HepG2 (cell line): ENCODE results near the gene ERICH6. TPM values are rescaled to one million over a fixed set of nuclear protein-coding genes. Genes with fewer than 3 reads are reported as not detected.

Experiments
- CENPT ChIP-seq: sonication (generic); formaldehyde crosslinking; IDR thresholded peaks from 2 replicates; pipeline ENCODE4 v1.8.0; 2022; ENCODE audit warnings: low read depth, mild to moderate bottlenecking, moderate library complexity, missing genetic modification reagents
- FOXK2 ChIP-seq: fragments of 450-650 bp; IDR thresholded peaks from 2 replicates; pipeline ENCODE4 v1.6.1; 2016
- GLI4 ChIP-seq: sonication (generic); formaldehyde crosslinking; IDR thresholded peaks from 2 replicates; pipeline ENCODE4 v1.5.1; 2020; ENCODE audit warnings: missing genetic modification reagents, mild to moderate bottlenecking, moderate library complexity, borderline replicate concordance
- NFAT5 ChIP-seq: sonication (generic); formaldehyde crosslinking; IDR thresholded peaks from 2 replicates; pipeline ENCODE4 v1.4.0; 2020; ENCODE audit warnings: missing genetic modification reagents
- NFKB2 ChIP-seq: sonication (generic); formaldehyde crosslinking; IDR thresholded peaks from 2 replicates; pipeline ENCODE4 v1.4.0; 2020; ENCODE audit warnings: missing genetic modification reagents, borderline replicate concordance
- RNF2 ChIP-seq: fragments of 450-650 bp; conservative IDR thresholded peaks from 2 replicates; pipeline ENCODE4 v1.6.1; 2016; ENCODE audit warnings: low read depth
- SRSF9 ChIP-seq: fragments of 200-400 bp; formaldehyde crosslinking; IDR thresholded peaks from 2 replicates; pipeline ENCODE4 v1.6.1; 2018; ENCODE audit warnings: borderline replicate concordance, mild to moderate bottlenecking, low read depth, low read length; ENCODE audit not compliant: insufficient read depth, poor library complexity, severe bottlenecking
- ZBTB33 ChIP-seq: sonication (generic); formaldehyde crosslinking; IDR thresholded peaks from 2 replicates; pipeline ENCODE4 v1.4.0; 2020; ENCODE audit warnings: missing genetic modification reagents
- ZNF101 ChIP-seq: sonication (generic); formaldehyde crosslinking; IDR thresholded peaks from 2 replicates; pipeline ENCODE4 v1.4.0; 2020; ENCODE audit warnings: mild to moderate bottlenecking, low read depth, missing genetic modification reagents, borderline replicate concordance
- ZNF512B ChIP-seq: sonication (generic); formaldehyde crosslinking; IDR thresholded peaks from 2 replicates; pipeline ENCODE4 v1.5.1; 2020; ENCODE audit warnings: missing genetic modification reagents, mild to moderate bottlenecking, borderline replicate concordance
- ZNF652 ChIP-seq: IDR thresholded peaks from 2 replicates; pipeline ENCODE4 v1.6.1; 2016; ENCODE audit warnings: low read depth, borderline replicate concordance
- ZNF746 ChIP-seq: sonication (generic); formaldehyde crosslinking; IDR thresholded peaks from 2 replicates; pipeline ENCODE4 v1.8.0; 2022; ENCODE audit warnings: mild to moderate bottlenecking, missing genetic modification reagents
- polyA plus RNA-seq, 8 experiments: library from polyadenylated mRNA; depleted of rRNA in 3 of 8; stranded (reverse) in 7 of 8; unstranded in 1 of 8; fragments of >200 nt; fragmentation: Illumina TruSeq in 4 of 8; extraction: Trizol in 4 of 8; gene quantifications; 2 replicates each; pipeline versions ENCODE4 v1.2.1 to v1.2.3, GENCODE V29; 2011 to 2016; ENCODE audit warnings: low read depth in 4 of 8, missing spikeins in 1 of 8, mixed read lengths in 1 of 8; ENCODE audit not compliant: insufficient read depth in 1 of 8
- total RNA-seq, 5 experiments: library from RNA; depleted of rRNA; stranded (reverse); fragments of >200 nt; fragmentation: Illumina TruSeq; extraction: Trizol; gene quantifications; 2 replicates each; pipeline ENCODE4 v1.2.3, GENCODE V29; 2016; ENCODE audit warnings: low read depth in 1 of 5
- TF ChIP-seq, protein P1 (sequence below): sonication (generic); formaldehyde crosslinking; IDR thresholded peaks from 2 replicates; pipeline ENCODE4 v1.9.0; 2021; ENCODE audit warnings: missing genetic modification reagents, borderline replicate concordance
- TF ChIP-seq, protein P2 (sequence below): sonication (generic); formaldehyde crosslinking; IDR thresholded peaks from 2 replicates; pipeline ENCODE4 v1.4.0; 2020; ENCODE audit warnings: mild to moderate bottlenecking, low read depth, missing genetic modification reagents

The ERICH6 gene
- total and polyA plus RNA-seq, 2 of the 13 experiments (the other 11 are each of a cell fraction or from before 2014, with no cell fraction given): 0.03 TPM; not detected in 1

- TF ChIP-seq RNF2 (no peak), ZNF652 (peak; percentile 94), NFAT5 (CRISPR knock-in tag) (no peak), ZNF101 (no peak), FOXK2 (0 out of 2 replicates have a peak, but pooled peaks have one; percentile 31), CENPT (CRISPR knock-in tag) (no peak), SRSF9 (no peak), GLI4 (no peak), ZNF512B (CRISPR knock-in tag) (no peak), ZNF746 (CRISPR knock-in tag) (peak; percentile 75), NFKB2 (CRISPR knock-in tag) (no peak), ZBTB33 (CRISPR knock-in tag) (peak; percentile 69)
- TF ChIP-seq, protein P1, sequence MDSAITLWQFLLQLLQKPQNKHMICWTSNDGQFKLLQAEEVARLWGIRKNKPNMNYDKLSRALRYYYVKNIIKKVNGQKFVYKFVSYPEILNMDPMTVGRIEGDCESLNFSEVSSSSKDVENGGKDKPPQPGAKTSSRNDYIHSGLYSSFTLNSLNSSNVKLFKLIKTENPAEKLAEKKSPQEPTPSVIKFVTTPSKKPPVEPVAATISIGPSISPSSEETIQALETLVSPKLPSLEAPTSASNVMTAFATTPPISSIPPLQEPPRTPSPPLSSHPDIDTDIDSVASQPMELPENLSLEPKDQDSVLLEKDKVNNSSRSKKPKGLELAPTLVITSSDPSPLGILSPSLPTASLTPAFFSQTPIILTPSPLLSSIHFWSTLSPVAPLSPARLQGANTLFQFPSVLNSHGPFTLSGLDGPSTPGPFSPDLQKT (CRISPR knock-in tag): no peak
- TF ChIP-seq, protein P2, sequence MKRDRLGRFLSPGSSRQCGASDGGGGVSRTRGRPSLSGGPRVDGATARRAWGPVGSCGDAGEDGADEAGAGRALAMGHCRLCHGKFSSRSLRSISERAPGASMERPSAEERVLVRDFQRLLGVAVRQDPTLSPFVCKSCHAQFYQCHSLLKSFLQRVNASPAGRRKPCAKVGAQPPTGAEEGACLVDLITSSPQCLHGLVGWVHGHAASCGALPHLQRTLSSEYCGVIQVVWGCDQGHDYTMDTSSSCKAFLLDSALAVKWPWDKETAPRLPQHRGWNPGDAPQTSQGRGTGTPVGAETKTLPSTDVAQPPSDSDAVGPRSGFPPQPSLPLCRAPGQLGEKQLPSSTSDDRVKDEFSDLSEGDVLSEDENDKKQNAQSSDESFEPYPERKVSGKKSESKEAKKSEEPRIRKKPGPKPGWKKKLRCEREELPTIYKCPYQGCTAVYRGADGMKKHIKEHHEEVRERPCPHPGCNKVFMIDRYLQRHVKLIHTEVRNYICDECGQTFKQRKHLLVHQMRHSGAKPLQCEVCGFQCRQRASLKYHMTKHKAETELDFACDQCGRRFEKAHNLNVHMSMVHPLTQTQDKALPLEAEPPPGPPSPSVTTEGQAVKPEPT (CRISPR knock-in tag): no peak
These were observed 33.4 kb upstream of the ERICH6 start (continued) for GRCh38 chr3:150736903-150737832.
